HCT116 (cell line): ENCODE measurements around the gene PSMD2. TPM values are rescaled to one million over a fixed set of nuclear protein-coding genes. Genes with fewer than 3 reads are reported as not detected.

Experiments
- ATAC-seq: fragments of 200-7000 bp; cut with Tn5 transposase; 2 replicates; pipeline ENCODE4 v1.9.1; 2020; ENCODE audit warnings: mild to moderate bottlenecking, moderate library complexity
- BruUV-seq: library from RNA; stranded (reverse); fragments of 400-500 nt; replicated peaks from 2 replicates; lab custom pipeline; 2021; lab: Mats Ljungman, UMichigan
- CTCF ChIA-PET: fragments of 300-600 bp; sonication (Branson Sonifier 250); formaldehyde crosslinking; loops from one replicate; lab custom pipeline; 2021; ENCODE audit warnings: antibody characterized with exemption; lab: Charles Lee
- POLR2A ChIA-PET: fragments of 300-600, 350-600 bp; sonication (Branson Sonifier 250); formaldehyde crosslinking; loops from one replicate; lab custom pipeline; 2021; ENCODE audit warnings: antibody characterized with exemption; lab: Charles Lee
- RAD21 ChIA-PET, 2 experiments: fragments of 300-600 bp; sonication (Branson Sonifier 250); formaldehyde crosslinking; loops; one replicate each; lab custom pipeline; 2023; ENCODE audit warnings: low total read pairs in 2 of 2; ENCODE audit not compliant: uncharacterized antibody in 2 of 2, unreplicated experiment in 2 of 2, low non-redundant PET in 1 of 2; lab: Charles Lee
- DNase-seq: peaks from one replicate; pipeline ENCODE4 v3.0.0-alpha.2; 2010; ENCODE audit warnings: low read depth, low spot score
- H2AFZ ChIP-seq: fragments of 200-600 bp; shearing (Covaris generic), sonication (generic); 2 replicates; pipeline ENCODE4 v1.6.1; 2017; ENCODE audit warnings: low read depth, mixed run types, mixed read lengths, antibody characterized with exemption, low read length; ENCODE audit not compliant: poor library complexity, severe bottlenecking
- H3K27ac ChIP-seq: 2 replicates; pipeline ENCODE4 v1.5.1; 2012; ENCODE audit warnings: low read depth, low read length
- H3K27me3 ChIP-seq: fragments of 200-600 bp; sonication (generic); 2 replicates; pipeline ENCODE4 v1.6.1; 2016; ENCODE audit warnings: mixed run types, low read length, mixed read lengths; ENCODE audit not compliant: insufficient read depth
- H3K36me3 ChIP-seq, 2 experiments: fragments of 200-500 bp in 1 of 2; fragments of 200-600 bp in 1 of 2; sonication (Bioruptor generic) in 1 of 2; sonication (generic) in 1 of 2; 2 replicates each; pipeline versions ENCODE4 v1.5.1 to v1.6.1; 2014 to 2016; ENCODE audit warnings: low read length in 2 of 2, inconsistent platforms in 1 of 2, mixed read lengths in 1 of 2, mixed run types in 1 of 2; ENCODE audit not compliant: insufficient read depth in 2 of 2, control insufficient read depth in 1 of 2
- H3K4me1 ChIP-seq, 2 experiments: fragments of 200-600 bp in 1 of 2; sonication (generic) in 1 of 2; 2 replicates each; pipeline versions ENCODE4 v1.5.1 to v1.6.1; 2012 to 2017; ENCODE audit warnings: low read length in 2 of 2, inconsistent platforms in 1 of 2, mild to moderate bottlenecking in 1 of 2, mixed read lengths in 1 of 2, mixed run types in 1 of 2, moderate library complexity in 1 of 2; ENCODE audit not compliant: insufficient read depth in 2 of 2, control insufficient read depth in 1 of 2
- H3K4me2 ChIP-seq: fragments of 200-600 bp; sonication (generic); 2 replicates; pipeline ENCODE4 v1.6.1; 2017; ENCODE audit warnings: mixed run types, low read length, mixed read lengths
- H3K4me3 ChIP-seq, 2 experiments: fragments of 200-600 bp in 1 of 2; sonication (generic) in 1 of 2; replicated peaks in 1 of 2; 2 replicates each; pipeline ENCODE4 v1.5.1; 2011 to 2016; ENCODE audit warnings: low read length in 2 of 2, control low read depth in 1 of 2, low read depth in 1 of 2, mild to moderate bottlenecking in 1 of 2, mixed read lengths in 1 of 2, mixed run types in 1 of 2
- H3K79me2 ChIP-seq: fragments of 200-600 bp; sonication (generic); 2 replicates; pipeline ENCODE4 v1.6.1; 2017; ENCODE audit warnings: mild to moderate bottlenecking, mixed run types, low read length, moderate library complexity, mixed read lengths; ENCODE audit not compliant: insufficient read depth
- H3K9ac ChIP-seq: fragments of 200-600 bp; sonication (generic); 2 replicates; pipeline ENCODE4 v1.6.1; 2016; ENCODE audit warnings: low read length, mixed read lengths
- H3K9me2 ChIP-seq: fragments of 200-600 bp; sonication (generic), shearing (Covaris generic); 2 replicates; pipeline ENCODE4 v1.6.1; 2017; ENCODE audit warnings: mixed run types, mild to moderate bottlenecking, moderate library complexity; ENCODE audit not compliant: insufficient read depth
- H3K9me3 ChIP-seq, 2 experiments: fragments of 200-500 bp in 1 of 2; fragments of 200-600 bp in 1 of 2; sonication (Bioruptor generic) in 1 of 2; sonication (generic) in 1 of 2; 2 replicates each; pipeline ENCODE4 v1.6.1; 2014 to 2017; ENCODE audit warnings: low read length in 2 of 2, mixed read lengths in 2 of 2, inconsistent platforms in 1 of 2, low read depth in 1 of 2, mild to moderate bottlenecking in 1 of 2, mixed run types in 1 of 2, moderate library complexity in 1 of 2; ENCODE audit not compliant: control insufficient read depth in 1 of 2, insufficient read depth in 1 of 2
- H4K20me1 ChIP-seq: fragments of 200-600 bp; sonication (generic), shearing (Covaris generic); 2 replicates; pipeline ENCODE4 v1.6.1; 2017; ENCODE audit warnings: mixed run types, mild to moderate bottlenecking, moderate library complexity; ENCODE audit not compliant: insufficient read depth
- CTCF ChIP-seq, 3 experiments: fragments of 200-600 bp in 1 of 3; sonication (generic) in 1 of 3; IDR thresholded peaks in 2 of 3; conservative IDR thresholded peaks in 1 of 3; 2 replicates each; pipeline ENCODE4 v1.5.1; 2012 to 2017; ENCODE audit warnings: low read depth in 2 of 3, low read length in 2 of 3, antibody characterized with exemption in 1 of 3, borderline replicate concordance in 1 of 3, control low read depth in 1 of 3, mild to moderate bottlenecking in 1 of 3, mixed read lengths in 1 of 3, mixed run types in 1 of 3, moderate library complexity in 1 of 3; ENCODE audit not compliant: insufficient read depth in 1 of 3
- EGR1 ChIP-seq: IDR thresholded peaks from 2 replicates; pipeline ENCODE4 v1.6.1; 2012; ENCODE audit warnings: low read depth
- EZH2 ChIP-seq: fragments of 200-600 bp; sonication (generic); IDR thresholded peaks from 2 replicates; pipeline ENCODE4 v1.6.1; 2017; ENCODE audit warnings: antibody characterized with exemption, mixed run types
- JUND ChIP-seq: IDR thresholded peaks from 2 replicates; pipeline ENCODE4 v1.6.1; 2012
- POLR2A ChIP-seq: IDR thresholded peaks from 2 replicates; pipeline ENCODE4 v1.7.0; 2011; ENCODE audit warnings: borderline replicate concordance; ENCODE audit not compliant: insufficient read depth, insufficient read length; ENCODE audit errors: extremely low read depth
- POLR2AphosphoS5 ChIP-seq: IDR thresholded peaks from 2 replicates; pipeline ENCODE4 v1.6.1; 2011; ENCODE audit warnings: mild to moderate bottlenecking, low read depth, low read length, moderate library complexity
- RAD21 ChIP-seq: IDR thresholded peaks from 2 replicates; pipeline ENCODE4 v1.6.1; 2012; ENCODE audit warnings: low read depth, mild to moderate bottlenecking
- SIN3A ChIP-seq: IDR thresholded peaks from 2 replicates; pipeline ENCODE4 v1.6.1; 2012; ENCODE audit warnings: low read depth
- YY1 ChIP-seq: IDR thresholded peaks from 2 replicates; pipeline ENCODE4 v1.6.1; 2011; ENCODE audit warnings: low read length, low read depth, moderate library complexity, mild to moderate bottlenecking; ENCODE audit not compliant: insufficient replicate concordance; ENCODE audit errors: extremely low read depth
- ZNF274 ChIP-seq: fragments of 200-500 bp; sonication (Bioruptor generic); IDR thresholded peaks from 2 replicates; pipeline ENCODE4 v1.6.1; 2014; ENCODE audit warnings: mild to moderate bottlenecking, low read depth, low read length, inconsistent platforms
- intact Hi-C: fragments of 100-400 bp; cut with micrococcal nuclease; formaldehyde crosslinking; loops from 2 replicates; pipeline ENCODE4 v1.10.0; 2022
- total RNA-seq: library from RNA; stranded (reverse); gene quantifications from one replicate; pipeline ENCODE4 v1.2.1, GENCODE V29; 2021; ENCODE audit not compliant: unreplicated experiment

The PSMD2 gene
- total RNA-seq, 1 experiment from 2014 or later, result 402 TPM

- ChIA-PET CTCF (no interaction called here), RAD21 (no interaction called here), POLR2A (no interaction called here)
- H3K79me2 ChIP-seq, result no peaks in the 10 kb centered on the region
- H3K4me3 ChIP-seq, result no peak overlapping the region
- DNase-seq (no peak), ATAC-seq (no peak)
- H3K4me2 ChIP-seq, result no peak overlapping the region
- no peak overlapping the region for H2AFZ ChIP-seq
- H3K27ac ChIP-seq, result no peak overlapping the region
- no peaks in the 10 kb centered on the region for H4K20me1 ChIP-seq
- no peak overlapping the region for H3K9ac ChIP-seq
- TF ChIP-seq POLR2AphosphoS5, result 0 out of 2 replicates have a peak, but pooled peaks have one; percentile 17
- TF ChIP-seq EZH2, result no peak
- peaks cover 9 to 14% of the 10 kb centered on the region in 2 experiments for H3K4me1 ChIP-seq
- intact Hi-C loops, result no loop called here
- BruUV-seq, result TSS peak; percentile 24
- H3K9me3 ChIP-seq, result no peaks in the 10 kb centered on the region
- H3K9me2 ChIP-seq, result no peaks in the 10 kb centered on the region
- no peaks in the 10 kb centered on the region for H3K27me3 ChIP-seq
- peaks cover 5 to 12% of the 10 kb centered on the region in 2 experiments; a peak in 2 of 4 replicates for H3K36me3 ChIP-seq
Measured at GRCh38 chr3:184347321-184348056, 48.4 kb downstream of the PSMD2 start.

- no peak for ATAC-seq
- H3K79me2 ChIP-seq, result no peaks in the 10 kb centered on the region
- no peak overlapping the region for H3K4me2 ChIP-seq
- no peak overlapping the region for H3K9ac ChIP-seq
- H2AFZ ChIP-seq, result no peak overlapping the region
- H3K4me3 ChIP-seq, result no peak overlapping the region
- TF ChIP-seq EGR1 (no peak), RAD21 (no peak), POLR2A (no peak), ZNF274 (no peak), CTCF (IDR thresholded peaks at IDR 0.05 in 2 of 3, conservative IDR thresholded peaks at IDR 0.05 in 1 of 3; ENCODE audit: borderline replicate concordance in 1 of 3, insufficient read depth in 1 of 3, low read depth in 2 of 3, low read length in 2 of 3) (no peak), YY1 (no peak), JUND (no peak), SIN3A (no peak)
- TF ChIP-seq, all 23 proteins: peak for 0
- BruUV-seq, result no TSS peak
- no peak for DNase-seq
- Histone ChIP-seq H4K20me1 (no peaks in the 10 kb centered on the region), H3K36me3 (peaks cover 5 to 7% of the 10 kb centered on the region in 2 experiments; a peak in 2 of 4 replicates), H3K4me1 (peaks cover 9 to 14% of the 10 kb centered on the region in 2 experiments), H3K27me3 (no peaks in the 10 kb centered on the region), H3K27ac (no peak overlapping the region), H3K9me2 (no peaks in the 10 kb centered on the region), H3K9me3 (no peaks in the 10 kb centered on the region)
- CTCF ChIA-PET, result no interaction called here
- intact Hi-C loops, result no loop called here
- RAD21 ChIA-PET, result no interaction called here
- POLR2A ChIA-PET, result no interaction called here
Measured at GRCh38 chr3:184348057-184348382, 49.0 kb downstream of the PSMD2 start.
